OCI-LY1 (cell line): ENCODE data around the gene SELENOW.

ENCODE experiments used
- EZH2 ChIP-seq: fragments of 200-600 bp; sonication (generic), shearing (Covaris generic); IDR thresholded peaks from 2 replicates; pipeline ENCODE4 v1.8.0; 2017; ENCODE audit warnings: borderline replicate concordance, mixed run types, mild to moderate bottlenecking, antibody characterized with exemption, low read length, moderate library complexity, mixed read lengths
- TF ChIP-seq, protein P1 (sequence below): fragments of 200-600 bp; sonication (generic), shearing (Covaris generic); IDR thresholded peaks from 2 replicates; pipeline ENCODE4 v1.5.1; 2017; ENCODE audit warnings: mild to moderate bottlenecking, antibody characterized with exemption, low read length, moderate library complexity, mixed read lengths

- TF ChIP-seq, protein P1, sequence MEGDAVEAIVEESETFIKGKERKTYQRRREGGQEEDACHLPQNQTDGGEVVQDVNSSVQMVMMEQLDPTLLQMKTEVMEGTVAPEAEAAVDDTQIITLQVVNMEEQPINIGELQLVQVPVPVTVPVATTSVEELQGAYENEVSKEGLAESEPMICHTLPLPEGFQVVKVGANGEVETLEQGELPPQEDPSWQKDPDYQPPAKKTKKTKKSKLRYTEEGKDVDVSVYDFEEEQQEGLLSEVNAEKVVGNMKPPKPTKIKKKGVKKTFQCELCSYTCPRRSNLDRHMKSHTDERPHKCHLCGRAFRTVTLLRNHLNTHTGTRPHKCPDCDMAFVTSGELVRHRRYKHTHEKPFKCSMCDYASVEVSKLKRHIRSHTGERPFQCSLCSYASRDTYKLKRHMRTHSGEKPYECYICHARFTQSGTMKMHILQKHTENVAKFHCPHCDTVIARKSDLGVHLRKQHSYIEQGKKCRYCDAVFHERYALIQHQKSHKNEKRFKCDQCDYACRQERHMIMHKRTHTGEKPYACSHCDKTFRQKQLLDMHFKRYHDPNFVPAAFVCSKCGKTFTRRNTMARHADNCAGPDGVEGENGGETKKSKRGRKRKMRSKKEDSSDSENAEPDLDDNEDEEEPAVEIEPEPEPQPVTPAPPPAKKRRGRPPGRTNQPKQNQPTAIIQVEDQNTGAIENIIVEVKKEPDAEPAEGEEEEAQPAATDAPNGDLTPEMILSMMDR, result no peak
- no peak for TF ChIP-seq EZH2
Observed at GRCh38 chr19:47741544-47742140, 36.9 kb upstream of the SELENOW start.
